Umbilical cord (tissue), 2 donors: ENCODE measurements around the gene HSPG2. TPM values are rescaled to one million over a fixed set of nuclear protein-coding genes. Genes with fewer than 3 reads are reported as not detected.

Experiments used
- DNase-seq: peaks from one replicate; pipeline ENCODE4 v3.0.0-alpha.2; 2015; ENCODE audit warnings: low spot score
- total RNA-seq: library from RNA; depleted of rRNA; stranded (reverse); fragments of >200 nt; gene quantifications from one replicate; pipeline ENCODE4 v1.2.3, GENCODE V29; 2014; ENCODE audit warnings: low replicate concordance; ENCODE audit not compliant: insufficient read depth

The HSPG2 gene
- total RNA-seq, 1 donor from 2014 or later = 604 TPM

DNA sequence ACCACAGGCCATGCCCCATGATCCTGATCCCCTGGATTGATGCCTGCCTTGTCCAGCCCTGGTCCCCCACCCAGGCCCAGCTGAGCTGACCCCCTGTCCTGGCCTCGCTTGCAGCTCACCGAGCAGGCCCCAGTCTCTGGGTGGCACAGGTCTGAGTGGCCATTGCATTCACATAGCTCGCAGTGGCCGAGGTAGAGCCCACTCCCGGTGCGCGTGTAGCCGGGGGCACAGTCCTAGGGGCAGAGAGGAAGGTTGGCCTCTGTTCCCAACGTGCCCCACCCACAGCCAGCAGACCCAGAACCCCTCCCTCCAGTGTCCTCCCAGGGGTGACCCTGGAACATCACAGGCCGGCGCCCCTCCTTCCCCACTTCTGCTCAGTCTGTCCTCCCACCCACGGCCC, 73.1 kb downstream of the HSPG2 start:
- DNase-seq = no peak

DNA sequence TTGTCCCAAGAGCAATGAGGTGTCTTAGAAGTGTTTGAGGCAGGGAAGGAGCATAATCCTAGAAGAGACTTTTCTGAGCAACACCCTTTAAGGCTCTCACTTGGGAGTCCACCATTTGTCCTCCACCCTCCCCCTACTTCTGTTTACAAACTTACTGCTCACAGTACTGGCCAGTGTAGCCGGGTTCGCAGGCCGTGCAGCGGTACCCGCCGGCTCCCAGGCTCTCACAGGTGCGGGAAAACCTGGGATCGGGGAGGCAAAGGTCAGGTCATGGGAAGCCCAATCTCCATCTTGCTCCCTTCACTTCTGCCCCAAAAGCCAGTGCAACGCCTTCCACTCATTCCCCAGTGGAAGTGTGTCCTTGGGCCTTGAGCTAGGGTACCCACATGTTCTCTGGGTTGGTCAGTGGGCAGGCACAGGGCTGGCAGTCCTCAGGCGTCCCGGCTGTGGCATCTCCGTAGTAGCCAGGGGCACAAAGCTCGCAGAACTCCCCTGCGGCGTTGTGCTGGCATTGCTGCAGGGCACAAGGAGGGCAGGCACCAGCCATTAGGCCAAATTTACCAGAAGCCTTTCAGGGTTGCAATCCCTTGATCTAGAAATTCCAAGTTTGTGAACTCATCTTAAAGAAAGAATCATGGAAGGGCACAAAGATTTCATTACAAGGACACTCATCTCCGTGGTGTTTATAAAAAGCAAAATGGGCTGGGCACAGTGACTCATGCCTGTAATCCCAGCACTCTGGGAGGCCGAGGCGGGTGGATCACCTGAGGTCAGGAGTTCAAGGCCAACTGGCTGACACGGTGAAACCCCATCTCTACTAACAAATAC, 75.3 kb downstream of the HSPG2 start:
- no peak for DNase-seq

GRCh38 chr1:21860971-21861370, 76.1 kb downstream of the HSPG2 start:
- DNase-seq = no peak

- DNase-seq = no peak
Observed at GRCh38 chr1:21859669-21860179, 77.4 kb downstream of the HSPG2 start.

DNA sequence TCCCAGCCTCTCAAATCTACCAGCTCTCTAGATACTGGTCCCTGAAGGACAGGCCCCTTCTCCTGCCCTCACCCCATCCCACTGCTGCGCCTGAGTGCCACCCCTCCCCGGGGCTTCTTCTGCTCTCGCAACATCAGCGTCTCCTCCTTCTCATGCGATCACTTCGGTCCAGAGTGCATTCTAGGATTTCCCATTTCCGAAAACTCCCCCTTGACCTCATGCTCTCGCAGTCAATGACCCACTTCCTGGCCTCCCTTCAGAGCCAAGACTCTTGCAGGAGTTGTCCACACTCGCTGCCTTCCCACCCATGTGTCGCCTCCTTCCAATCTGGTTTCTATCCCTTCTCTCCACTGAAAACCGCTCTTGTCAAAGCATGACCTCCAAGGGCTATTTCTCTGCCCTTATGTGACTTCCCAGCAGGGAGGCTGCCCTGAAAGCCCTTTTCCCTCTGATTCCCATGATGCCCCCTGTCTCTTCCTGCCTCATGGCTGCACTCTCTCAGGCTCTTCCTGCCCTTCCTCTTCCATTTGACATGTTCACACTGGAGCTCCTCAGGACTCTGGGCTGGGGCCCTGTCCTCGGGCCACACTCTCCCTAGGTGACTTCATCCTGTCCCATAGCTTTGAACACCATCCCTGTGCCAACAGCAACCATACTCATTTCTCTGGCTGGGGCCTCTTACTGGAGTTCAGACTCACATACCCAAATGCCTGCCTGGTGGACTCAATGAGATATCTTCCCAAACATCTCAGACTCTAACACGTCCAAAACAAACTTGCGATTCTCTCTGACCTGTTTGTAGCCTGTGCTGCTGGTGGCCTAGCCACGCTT, 79.1 kb downstream of the HSPG2 start:
- DNase-seq = no peak

- DNase-seq = no peak
Observed at GRCh38 chr1:21857142-21857839, 79.8 kb downstream of the HSPG2 start.

DNA sequence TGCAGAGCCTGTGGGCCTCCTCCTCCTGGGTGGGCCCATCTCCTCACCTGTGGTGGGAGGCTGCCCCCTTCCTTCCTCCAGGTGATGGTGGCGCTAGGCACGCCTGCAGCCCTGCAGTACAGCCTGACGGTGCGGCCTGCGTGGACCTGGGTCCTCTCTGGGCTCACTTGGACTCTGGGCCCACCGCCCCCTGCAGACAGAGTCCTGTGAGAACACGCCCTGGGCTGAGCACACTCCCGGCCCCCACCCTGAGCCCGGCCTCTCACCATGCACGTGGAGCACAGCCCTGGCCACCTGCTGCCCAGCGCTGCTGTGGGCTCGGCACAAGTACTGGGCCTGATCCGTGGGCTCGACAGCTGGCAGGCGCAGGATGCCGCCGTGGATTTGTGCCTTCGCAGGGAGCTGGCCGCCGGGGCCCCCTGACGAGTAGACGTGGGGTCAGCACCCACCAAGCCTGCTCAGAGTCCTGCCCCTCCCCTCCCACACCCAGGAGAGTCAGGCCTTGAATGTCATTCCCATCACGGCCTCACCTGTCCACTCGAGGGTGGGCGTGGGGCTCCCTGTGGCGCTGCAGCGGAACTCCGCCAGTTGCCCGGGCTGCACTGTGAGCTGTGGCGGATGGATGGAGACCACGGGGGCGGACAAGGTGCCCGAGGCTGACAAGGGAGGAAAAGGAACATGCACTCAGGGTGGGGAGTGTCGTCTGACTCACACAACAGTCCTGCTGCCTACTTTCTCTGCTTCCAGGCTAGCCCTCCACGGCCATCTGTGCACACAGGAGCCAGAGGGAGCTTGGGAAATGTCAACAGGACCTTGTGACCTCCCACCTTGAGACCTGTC, 81.6 kb downstream of the HSPG2 start:
- DNase-seq = no peak

GRCh38 chr1:21854751-21855131, 82.4 kb downstream of the HSPG2 start:
- no peak for DNase-seq

- DNase-seq = no peak
Observed at GRCh38 chr1:21854090-21854750, 82.9 kb downstream of the HSPG2 start.

DNA sequence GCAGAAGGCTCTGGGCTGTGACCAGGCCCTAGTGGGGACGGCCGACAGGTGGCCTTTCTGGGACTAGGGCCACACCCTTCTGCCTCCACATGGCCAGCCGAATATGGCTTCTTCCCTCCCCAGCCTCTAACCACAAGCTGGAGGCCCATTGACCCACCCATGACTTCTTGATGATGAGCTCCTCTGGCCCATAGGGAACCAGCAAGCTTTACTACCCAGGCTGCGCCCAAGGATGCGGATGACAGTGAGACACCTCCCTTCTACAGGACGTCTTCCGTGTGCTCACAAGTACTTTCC, 84.0 kb downstream of the HSPG2 start:
- no peak for DNase-seq

GRCh38 chr1:21852282-21853130, 84.6 kb downstream of the HSPG2 start:
- DNase-seq = no peak

DNA sequence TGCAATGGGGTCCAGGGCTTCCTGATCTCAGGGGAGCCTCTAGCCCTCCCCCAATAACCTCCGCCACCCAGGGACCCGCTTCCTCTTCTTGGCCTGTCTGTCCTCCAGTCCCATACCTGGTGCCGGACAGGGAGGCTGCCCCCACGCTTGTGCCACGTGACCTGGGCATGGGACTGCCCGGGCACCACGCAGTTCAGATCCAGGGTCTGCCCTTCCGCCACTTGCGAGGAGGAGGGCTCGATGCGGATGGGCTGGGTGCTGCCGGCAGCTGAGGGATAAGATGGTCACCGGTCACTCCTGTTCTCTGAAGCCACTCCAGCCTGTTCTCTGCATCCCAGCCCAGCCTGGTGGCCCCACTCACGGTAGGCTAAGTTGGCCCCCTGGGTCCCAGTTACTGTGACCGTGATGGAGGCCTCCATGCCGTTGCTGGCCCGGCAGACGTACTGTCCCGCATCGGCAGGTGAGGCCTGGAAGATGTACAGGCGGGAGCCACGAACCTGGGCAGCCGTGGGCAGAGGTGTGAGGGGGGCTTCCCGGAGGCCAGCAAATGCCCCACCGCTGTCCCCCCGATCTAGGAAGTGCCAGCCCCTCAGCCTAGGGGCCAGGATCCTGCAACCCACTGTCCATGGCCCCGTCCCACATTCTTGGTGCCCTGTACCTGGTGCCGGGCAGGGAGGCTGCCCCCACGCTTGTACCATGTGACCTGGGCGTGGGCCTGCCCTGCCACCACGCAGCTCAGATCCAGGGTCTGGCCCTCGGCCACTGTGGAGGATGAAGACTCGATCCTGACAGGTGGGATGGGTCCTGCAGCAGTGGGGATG, 85.5 kb downstream of the HSPG2 start:
- no peak for DNase-seq

DNA sequence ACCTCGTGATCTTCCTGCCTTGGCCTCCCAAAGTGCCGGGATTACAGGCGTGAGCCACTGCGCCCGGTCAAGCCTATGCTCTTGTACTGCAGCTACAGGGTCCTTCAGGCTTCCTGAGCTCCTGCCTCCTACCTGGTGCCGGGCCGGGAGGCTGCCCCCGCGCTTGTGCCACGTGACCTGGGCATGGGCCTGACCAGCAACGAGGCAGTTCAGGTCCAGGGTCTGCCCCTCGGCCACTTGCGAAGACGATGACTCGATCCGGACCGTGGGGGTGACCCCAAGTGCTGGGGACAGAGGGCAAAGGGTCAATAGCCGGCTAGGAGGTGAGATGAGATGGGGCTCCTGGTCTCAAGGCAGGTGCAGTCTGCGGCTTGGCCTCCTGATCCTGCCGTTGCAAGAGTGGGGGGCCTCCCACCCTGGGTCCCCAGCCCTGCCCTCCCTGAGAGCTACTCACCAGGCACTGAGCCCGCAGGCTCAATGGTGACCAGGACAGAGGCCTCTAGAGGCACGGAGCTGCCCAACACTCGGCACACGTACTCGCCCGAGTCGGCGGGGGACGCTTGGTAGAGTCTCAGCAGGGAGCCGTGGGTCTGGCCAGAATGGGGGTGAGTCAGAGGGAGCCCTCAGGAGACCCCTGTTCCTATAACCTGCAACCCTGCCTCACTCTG, 87.1 kb downstream of the HSPG2 start:
- no peak for DNase-seq

DNA sequence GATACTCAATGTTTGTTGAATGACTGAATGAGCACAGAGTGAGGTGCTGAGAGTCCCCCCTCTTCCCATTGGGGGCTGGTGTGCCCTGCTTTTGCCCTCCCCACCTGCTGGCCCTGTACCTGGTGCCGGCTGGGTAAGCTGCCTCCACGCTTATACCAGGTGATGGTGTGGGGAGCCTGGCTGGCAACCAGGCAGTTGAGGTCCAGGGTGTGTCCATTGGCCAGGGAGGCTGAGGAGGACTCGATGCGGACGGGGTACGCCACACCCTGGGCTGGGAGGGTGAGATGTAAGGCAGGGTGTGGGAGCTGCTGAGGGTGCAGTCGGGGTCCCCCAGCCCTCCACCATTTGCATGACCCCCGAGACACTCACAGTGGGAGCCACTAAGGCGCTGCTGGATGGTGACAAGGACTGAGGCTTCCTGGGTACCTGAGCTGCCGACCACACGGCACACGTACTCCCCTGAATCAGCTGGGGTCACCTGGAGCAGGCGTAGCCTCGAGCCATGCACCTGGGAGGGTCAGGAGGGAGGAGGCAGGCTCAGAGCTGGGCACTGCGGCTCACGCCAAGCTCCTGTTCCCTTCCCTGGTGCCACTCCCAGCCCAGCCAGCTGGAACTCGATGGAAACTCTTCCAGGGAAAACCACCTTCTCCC, 88.5 kb downstream of the HSPG2 start:
- no peak for DNase-seq

GRCh38 chr1:21847223-21848205, 89.6 kb downstream of the HSPG2 start:
- no peak for DNase-seq
